Measurements from ENCODE around the gene NR2C2.

DNA sequence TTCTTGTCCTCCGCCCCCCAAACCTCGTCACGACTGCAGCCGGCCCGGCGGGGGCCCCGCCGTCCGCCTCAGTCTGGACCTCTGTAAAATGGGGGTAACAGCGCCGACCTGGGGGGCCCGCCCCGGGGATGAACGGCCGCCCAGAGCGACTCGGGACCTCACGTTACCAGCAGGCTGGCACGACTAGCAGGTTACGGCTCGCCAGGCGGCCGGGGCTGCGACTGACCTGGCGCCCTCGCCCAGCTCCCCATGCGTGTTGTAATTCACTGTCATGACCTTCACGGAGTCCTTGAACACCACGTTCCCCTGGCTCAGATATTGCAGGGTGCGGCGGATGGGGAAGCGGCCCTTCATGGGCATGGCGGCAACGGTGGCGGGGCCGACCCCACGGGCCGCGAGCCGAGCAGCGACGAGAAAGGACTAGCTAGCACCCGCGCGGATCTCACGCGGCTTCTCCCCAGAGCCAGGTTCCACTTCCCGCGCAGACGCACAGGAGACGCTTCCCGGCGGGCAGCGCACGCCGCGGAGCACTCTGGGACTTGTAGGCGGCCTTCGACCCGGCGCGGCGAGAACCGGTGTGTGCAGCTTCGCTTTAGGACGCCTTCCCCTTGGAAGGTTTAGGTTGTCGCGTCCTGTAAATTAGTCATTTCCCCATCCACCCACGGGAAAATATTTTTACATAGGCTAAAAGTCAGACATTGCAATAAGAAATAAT is 117.6 kb downstream of the NR2C2 start, which contains the start of gene MRPS25:
- TF ChIP-seq CEBPB (IDR thresholded peaks at IDR 0.05; ENCODE audit: borderline replicate concordance, low read depth, low read length) (no peak), POLR2A (IDR thresholded peaks at IDR 0.05; ENCODE audit: insufficient read depth in 1 of 2, low read depth in 2 of 2, low read length in 2 of 2) (peak; percentile 95 to 99), EZH2 (conservative IDR thresholded peaks at IDR 0.05; ENCODE audit: low read depth, low read length) (no peak), SYNCRIP (IDR thresholded peaks at IDR 0.05; ENCODE audit: insufficient read depth, low read depth, low read length) (no peak), MYNN (CRISPR knock-in tag; IDR thresholded peaks at IDR 0.05; ENCODE audit: low read depth) (peak; percentile 82; the same call in 1 of the 2 replicates)
- TF ChIP-seq, protein P1, sequence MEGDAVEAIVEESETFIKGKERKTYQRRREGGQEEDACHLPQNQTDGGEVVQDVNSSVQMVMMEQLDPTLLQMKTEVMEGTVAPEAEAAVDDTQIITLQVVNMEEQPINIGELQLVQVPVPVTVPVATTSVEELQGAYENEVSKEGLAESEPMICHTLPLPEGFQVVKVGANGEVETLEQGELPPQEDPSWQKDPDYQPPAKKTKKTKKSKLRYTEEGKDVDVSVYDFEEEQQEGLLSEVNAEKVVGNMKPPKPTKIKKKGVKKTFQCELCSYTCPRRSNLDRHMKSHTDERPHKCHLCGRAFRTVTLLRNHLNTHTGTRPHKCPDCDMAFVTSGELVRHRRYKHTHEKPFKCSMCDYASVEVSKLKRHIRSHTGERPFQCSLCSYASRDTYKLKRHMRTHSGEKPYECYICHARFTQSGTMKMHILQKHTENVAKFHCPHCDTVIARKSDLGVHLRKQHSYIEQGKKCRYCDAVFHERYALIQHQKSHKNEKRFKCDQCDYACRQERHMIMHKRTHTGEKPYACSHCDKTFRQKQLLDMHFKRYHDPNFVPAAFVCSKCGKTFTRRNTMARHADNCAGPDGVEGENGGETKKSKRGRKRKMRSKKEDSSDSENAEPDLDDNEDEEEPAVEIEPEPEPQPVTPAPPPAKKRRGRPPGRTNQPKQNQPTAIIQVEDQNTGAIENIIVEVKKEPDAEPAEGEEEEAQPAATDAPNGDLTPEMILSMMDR (CRISPR knock-in tag; IDR thresholded peaks at IDR 0.05), result no peak
- TF ChIP-seq, protein P2, sequence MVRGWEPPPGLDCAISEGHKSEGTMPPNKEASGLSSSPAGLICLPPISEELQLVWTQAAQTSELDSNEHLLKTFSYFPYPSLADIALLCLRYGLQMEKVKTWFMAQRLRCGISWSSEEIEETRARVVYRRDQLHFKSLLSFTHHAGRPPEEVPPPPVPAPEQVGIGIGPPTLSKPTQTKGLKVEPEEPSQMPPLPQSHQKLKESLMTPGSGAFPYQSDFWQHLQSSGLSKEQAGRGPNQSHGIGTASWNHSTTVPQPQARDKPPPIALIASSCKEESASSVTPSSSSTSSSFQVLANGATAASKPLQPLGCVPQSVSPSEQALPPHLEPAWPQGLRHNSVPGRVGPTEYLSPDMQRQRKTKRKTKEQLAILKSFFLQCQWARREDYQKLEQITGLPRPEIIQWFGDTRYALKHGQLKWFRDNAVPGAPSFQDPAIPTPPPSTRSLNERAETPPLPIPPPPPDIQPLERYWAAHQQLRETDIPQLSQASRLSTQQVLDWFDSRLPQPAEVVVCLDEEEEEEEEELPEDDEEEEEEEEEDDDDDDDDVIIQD (CRISPR knock-in tag; IDR thresholded peaks at IDR 0.05; ENCODE audit: low read depth), result peak; percentile 23; the same call in 1 of the 2 replicates
- TF ChIP-seq, protein P3, sequence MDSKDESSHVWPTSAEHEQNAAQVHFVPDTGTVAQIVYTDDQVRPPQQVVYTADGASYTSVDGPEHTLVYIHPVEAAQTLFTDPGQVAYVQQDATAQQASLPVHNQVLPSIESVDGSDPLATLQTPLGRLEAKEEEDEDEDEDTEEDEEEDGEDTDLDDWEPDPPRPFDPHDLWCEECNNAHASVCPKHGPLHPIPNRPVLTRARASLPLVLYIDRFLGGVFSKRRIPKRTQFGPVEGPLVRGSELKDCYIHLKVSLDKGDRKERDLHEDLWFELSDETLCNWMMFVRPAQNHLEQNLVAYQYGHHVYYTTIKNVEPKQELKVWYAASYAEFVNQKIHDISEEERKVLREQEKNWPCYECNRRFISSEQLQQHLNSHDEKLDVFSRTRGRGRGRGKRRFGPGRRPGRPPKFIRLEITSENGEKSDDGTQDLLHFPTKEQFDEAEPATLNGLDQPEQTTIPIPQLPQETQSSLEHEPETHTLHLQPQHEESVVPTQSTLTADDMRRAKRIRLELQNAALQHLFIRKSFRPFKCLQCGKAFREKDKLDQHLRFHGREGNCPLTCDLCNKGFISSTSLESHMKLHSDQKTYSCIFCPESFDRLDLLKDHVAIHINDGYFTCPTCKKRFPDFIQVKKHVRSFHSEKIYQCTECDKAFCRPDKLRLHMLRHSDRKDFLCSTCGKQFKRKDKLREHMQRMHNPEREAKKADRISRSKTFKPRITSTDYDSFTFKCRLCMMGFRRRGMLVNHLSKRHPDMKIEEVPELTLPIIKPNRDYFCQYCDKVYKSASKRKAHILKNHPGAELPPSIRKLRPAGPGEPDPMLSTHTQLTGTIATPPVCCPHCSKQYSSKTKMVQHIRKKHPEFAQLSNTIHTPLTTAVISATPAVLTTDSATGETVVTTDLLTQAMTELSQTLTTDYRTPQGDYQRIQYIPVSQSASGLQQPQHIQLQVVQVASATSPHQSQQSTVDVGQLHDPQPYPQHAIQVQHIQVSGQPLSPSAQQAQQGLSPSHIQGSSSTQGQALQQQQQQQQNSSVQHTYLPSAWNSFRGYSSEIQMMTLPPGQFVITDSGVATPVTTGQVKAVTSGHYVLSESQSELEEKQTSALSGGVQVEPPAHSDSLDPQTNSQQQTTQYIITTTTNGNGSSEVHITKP (CRISPR knock-in tag; IDR thresholded peaks at IDR 0.05; ENCODE audit: low read depth), result peak; percentile 50; the same call in 1 of the 2 replicates
